Activated naive CD4-positive, alpha-beta T cell (primary cell): ENCODE results near the gene C3.
"Not testable (repeated sequence)": the region's sequence is repeated elsewhere in the genome, so short reads cannot be mapped to it uniquely, and the experiment has no call there.

Source experiments
- DNase-seq, 4 experiments: peaks; one replicate each; lab custom pipeline; 2025; lab: John Stamatoyannopoulos, UW

Gene C3

GRCh38 chr19:6662702-6663101 lies 57.7 kb downstream of the C3 start:
- no peak for DNase-seq

- not testable (repeated sequence) for DNase-seq
Observed at GRCh38 chr19:6661509-6662244, 58.8 kb downstream of the C3 start.

DNA sequence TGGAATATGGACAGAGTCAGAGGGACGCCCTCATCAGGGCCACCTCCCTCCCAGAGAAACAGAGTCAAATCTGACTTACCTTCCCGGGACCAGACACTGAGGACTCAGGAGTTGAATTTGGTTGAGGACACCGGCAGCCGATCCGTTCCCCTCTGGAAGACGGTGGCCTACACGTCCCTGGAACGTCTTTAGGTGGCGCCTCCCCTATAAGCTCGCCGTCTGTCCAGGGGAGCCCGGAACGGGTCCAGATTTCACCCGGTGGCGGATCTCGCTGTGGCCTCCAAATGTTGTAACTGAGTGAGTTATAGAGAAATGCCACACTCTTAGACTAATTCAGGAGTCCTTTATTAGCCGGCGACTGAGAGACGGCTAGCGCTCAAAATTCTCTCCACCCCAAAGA lies 59.5 kb downstream of the C3 start:
- no peak for DNase-seq

GRCh38 chr19:6656390-6656789 lies 64.1 kb downstream of the C3 start:
- DNase-seq = not testable (repeated sequence)

DNA sequence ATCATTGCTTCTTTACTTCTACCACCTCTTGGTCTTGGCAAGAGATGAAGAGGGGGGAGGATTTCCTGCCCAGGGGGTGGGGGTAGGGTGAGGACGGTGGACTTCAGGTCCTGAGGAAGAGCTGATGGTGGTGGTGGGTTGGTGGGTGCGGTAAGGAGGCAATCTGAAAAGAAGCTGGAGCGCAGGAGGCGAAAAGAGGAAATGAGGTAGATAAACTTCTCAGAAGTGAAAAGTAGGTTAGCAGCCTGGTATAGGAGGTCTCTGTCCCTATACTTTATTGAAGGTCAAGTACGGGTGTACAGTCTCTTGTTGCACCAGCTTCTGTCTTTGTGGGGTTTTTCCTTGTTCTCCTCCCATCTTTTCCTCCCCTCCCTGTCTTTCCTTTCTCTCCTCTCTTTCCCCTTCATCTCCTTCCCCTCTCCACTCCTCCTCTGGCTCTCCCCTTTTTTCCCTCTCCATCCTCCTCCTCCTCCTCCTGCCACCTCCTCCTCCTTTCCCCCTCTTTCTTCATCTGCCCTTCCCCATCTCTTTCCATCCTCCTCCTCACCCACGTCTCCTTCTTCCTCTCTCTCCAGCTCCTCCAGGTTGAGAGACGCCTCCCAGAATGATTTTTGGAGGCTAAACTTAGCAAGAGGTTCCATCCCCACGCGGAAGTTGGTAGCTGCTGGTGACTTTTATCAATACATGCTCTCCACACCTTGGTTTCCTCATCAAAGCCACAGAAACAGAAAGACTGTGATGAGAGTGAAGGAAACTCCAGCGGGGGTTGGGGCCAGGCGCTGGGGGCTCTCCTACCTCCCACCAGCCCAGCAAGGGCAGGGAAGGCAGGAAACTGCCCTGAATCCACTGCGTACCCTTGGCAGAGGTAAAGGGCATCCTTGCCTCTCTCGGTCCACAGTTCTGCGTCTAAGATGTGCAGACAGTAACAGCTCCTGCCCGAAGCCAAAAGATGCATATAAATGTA lies 65.8 kb downstream of the C3 start:
- no peak for DNase-seq

GRCh38 chr19:6652805-6653094 lies 67.7 kb downstream of the C3 start:
- no peak for DNase-seq

DNA sequence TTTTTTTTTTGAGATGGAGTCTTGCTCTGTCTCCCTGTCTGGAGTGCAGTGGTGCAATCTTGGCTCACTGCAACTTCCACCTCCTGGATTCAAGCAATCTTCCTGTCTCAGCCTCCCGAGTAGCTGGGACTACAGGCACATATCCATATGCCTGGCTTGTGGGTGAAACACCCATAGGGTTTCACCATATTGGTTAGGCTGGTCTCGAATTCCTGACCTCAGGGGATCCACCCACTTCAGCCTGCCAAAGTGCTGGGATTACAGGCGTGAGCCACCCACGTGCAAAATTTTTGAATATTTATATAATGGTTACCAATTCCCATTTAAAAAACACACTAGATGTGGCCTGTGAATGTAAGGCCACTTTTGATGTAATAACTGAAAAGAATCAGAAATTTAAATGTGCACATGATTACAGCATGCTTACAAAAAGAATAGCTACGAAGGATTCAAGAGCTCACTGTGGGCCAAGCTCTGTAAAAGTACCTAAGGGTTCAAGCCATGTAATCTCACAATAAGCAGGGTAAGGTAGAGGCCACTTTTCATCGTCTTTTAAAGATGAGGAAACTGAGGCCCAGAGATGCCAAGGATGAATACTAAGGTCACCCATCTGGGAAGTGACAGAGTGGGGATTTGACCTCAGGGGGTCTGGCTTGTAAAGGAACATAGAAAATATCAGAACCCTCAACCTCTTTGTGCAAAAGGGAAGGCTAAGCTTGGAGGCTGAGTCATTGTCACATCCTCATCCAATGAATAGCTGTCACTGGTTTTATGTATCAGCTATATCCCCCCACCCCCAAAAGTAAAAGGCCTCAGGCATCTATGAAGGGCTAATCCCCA lies 68.3 kb downstream of the C3 start:
- DNase-seq = no peak

DNA sequence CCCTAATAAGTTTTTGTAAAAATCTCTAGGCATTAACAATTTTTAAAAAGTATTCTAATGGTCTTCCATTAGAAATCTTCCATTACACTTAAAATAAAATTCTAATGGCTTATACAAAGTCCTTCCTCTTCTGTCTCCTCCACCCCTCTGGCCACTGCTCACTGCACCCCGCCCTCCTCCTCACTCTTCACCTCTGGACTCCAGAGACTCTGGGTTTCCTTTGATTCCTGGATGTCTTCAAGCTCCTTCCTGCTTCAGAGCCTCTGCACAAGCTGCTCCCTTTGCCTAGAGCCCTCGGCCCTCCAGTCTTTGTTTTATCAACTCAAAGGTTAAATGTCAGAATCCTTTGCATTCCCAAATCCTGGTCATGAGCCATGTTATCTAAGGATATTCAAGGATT lies 71.3 kb downstream of the C3 start:
- DNase-seq = no peak

DNA sequence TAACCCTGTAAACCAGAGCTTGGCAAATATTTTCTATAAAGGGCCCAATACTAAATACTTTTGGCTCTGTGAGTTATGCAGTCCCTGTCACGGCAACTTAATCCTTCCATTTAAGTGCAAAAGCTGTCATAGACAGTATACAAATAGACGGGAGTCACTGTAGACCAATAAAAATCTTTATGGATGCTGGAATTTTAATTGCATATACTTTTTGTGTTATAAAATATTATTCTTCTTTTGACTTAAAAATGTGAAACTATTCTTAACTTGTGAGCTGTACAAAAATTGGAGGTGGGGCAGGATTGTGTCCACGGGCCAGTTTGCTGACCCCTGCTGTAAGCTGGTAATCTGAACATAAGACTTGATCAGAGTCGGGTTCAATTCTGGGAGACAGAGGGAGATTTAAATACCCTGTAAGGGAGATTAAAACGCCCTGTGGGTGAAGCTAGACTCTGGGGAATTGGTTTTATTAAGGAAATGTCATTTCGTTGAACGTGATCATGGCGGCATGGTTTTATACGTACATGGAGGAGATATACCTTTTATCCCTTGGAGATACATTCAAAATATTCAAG lies 72.2 kb downstream of the C3 start:
- no peak for DNase-seq

- DNase-seq = no peak
Observed at GRCh38 chr19:6644796-6645195, 75.7 kb downstream of the C3 start.

GRCh38 chr19:6640333-6640732 lies 80.1 kb downstream of the C3 start:
- DNase-seq = not testable (repeated sequence)

DNA sequence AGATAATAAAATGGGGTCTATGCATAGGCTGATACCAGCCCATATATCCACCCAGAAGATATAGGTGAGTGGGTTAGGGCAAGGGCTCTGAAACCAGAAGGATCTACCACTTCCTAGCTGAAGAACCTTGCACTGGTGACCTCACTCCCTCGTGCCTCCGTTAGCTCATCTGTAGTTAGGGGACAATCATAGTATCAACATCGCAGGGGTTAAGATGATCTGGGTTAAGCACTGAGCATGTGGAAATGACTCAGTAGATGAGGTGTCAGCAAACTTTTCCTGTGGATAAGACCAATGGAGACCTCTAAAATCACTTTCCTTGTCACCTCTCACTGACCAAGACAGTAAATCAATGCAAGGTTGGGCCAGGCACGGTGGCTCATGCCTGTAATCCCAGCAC lies 81.0 kb downstream of the C3 start:
- no peak for DNase-seq

DNA sequence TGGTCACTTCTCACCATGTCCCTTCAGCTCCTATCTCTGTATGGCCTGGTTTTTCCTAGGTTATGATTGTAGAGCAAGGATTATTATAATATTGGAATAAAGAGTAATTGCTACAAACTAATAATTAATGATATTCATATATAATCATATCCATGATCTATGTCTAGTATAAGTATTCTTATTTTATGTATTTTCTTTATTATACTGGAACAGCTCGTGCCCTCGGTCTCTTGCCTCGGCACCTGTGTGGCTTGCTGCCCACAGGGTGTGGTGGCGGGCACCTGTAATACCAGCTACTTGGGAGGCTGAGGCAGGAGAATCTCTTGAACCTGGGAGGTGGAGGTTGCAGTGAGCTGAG lies 87.0 kb downstream of the C3 start:
- DNase-seq = not testable (repeated sequence)

DNA sequence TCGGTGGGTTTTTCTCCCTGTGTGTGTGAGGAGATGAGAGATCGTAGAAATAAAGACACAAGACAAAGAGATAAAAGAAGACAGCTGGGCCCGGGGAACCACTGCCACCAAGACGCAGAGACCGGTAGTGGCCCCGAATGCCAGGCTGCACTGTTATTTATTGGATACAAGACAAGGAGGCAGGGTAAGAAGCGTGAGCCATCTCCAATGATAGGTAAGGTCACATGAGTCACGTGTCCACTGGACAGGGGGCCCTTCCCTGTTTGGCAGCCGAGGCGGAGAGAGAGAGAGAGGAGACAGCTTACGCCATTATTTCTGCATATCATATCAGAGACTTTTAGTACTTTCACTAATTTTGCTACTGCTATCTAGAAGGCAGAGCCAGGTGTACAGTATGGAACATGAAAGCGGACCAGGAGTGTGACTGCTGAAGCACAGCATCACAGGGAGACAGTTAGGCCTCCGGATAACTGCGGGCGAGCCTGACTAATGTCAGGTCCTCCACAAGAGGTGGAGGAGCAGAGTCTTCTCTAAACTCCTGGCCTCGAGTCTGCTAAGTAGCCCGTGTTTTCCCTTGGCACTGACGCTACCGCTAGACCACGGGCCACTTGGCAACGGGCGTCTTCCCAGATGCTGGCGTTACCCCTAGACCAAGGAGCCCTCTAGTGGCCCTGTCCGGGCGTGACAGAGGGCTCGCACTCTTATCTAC lies 87.5 kb downstream of the C3 start:
- not testable (repeated sequence) for DNase-seq

- peak; percentile 20 to 60 (median 46) for DNase-seq
Observed at GRCh38 chr19:6632002-6632621, 88.3 kb downstream of the C3 start.
